NCI-H446 treated with DMSO at 0.1 percent for 48 hours (cell line): ENCODE results near the gene HSDL1.
A peak's percentile ranks its signal among the peaks of the same experiment; 100 is the strongest.

ENCODE experiments used
- DNase-seq: peaks from one replicate; lab custom pipeline; 2025; lab: John Stamatoyannopoulos, UW

The HSDL1 gene

DNA sequence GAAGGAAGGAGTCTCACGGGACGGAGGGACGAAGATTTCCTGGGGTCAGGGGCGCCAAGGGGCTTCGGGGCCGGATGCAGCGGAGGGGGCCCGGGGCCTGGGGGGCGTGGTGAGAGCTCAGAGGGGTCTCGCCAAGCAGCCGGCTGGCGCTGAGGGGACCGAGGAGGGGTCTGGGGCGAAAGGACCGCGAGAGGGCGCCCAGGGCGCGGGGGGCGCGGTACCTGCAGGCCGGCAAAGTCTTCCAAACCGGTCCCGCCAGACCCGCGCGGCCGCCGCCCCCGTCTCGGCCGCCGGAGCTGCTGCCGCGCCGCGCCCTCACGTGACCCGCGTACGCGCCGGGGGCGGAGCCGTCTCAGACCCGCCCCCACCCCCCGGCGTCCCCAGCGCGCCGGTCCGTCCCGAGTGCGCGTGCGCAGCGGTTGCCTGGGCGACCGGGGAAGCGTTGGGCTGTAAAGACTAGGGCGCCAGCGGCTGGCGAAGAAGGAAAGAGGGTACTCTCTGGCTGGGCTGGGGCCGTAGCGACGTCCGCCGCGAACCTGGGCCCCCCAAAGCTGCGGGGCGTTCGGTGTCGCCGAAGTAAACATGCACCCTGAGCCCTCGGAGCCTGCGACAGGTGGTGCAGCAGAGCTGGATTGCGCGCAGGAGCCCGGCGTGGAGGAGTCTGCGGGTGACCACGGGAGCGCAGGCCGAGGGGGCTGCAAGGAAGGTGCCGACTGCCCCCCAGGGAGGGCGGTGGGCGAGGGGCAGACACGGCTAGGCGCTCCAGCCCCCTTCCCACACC is at the start of gene HSDL1, which contains the start of gene DNAAF1:
Gene HSDL1 (minus strand): TSS at position 319 of the 781 bp plus-strand sequence. CDS start 13,856 bp downstream, outside the sequence.
Gene DNAAF1 (plus strand): TSS at position 450 of the 781 bp plus-strand sequence. CDS start 133 bp downstream, at position 583.
- peak; percentile 31 for DNase-seq

DNA sequence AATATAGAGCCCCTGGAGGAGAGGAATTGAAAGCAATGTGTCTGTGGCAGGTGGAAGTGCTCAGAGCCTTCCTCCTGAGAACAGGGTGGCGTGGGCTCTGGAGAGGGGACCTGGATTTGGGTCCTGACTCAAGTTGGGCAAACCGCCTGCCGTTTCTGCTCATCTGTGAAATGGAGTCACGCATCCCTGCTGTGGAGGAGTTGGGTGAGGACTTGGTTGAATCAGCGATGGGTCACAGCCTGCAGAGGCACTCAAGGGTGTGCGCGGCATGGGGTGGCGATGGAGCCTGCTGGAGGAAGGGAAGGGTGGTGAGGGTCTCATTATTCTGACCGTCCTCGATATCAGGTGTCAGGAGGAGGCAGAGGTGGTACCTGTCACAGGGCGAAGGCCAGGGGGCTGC is 49.0 kb upstream of the HSDL1 start:
- no peak for DNase-seq

DNA sequence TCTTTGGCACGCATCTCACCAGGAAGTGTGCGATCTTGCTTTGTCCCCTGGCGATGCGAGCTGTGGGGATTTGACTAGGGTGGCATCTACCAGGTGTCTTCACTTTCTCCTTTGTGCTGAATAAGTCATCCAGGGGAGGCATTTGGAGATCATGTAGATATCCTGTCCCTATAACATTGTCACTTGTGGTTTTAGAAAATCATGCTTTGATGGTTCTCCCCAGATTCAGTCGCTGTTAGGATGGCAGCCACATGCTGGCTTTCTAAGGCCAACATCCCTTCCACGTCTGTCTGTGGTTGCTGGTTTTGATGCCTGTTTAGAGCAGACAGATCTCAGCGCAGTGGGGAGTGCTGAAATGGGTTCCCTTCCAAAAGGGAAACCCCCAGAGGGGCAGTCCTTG is 48.5 kb upstream of the HSDL1 start:
- DNase-seq, result no peak

GRCh38 chr16:84191466-84191865 is 46.5 kb upstream of the HSDL1 start:
- no peak for DNase-seq

GRCh38 chr16:84190731-84191388 is 45.9 kb upstream of the HSDL1 start, which contains the start of gene ADAD2:
Gene ADAD2, plus strand, starts transcription at chr16:84191157. Its CDS starts 74 bp downstream, at chr16:84191231.
- no peak for DNase-seq

DNA sequence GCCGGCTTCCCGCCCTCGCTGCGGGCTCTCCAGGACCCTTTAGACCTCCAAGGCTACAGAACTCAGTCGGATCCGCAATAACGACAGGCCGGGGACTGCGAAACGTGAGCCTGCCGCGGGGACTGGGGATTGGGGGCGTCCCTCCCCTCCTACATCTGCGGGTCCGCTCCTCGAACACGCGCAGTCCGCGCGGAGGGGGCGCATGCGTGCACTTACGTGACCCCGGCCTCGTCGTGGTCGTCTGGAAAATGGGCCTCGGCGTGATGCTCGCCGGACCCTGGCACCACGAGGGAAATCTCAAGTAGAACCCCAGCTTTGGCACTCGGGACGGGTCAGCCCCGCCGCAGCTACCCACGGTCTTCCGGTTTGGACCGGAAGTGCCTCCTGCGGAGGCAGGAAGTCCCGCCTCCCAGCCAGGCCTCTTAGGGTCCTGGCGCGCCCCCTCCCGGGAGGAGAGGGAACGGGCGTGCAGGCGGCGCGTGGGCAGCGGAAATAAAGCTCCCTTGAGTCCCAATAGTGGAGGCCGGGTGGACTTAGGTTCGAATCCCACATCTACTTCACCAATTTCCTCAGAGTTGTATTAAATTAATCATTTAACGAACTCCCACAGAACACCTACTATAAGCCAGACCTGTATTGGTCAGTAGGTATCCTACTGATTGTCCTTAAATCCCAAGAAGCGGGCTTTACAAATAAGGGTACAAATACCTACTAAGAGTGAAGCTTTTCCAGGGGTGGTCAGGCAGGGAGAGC is 41.9 kb upstream of the HSDL1 start, which contains the start of gene TAF1C:
Gene TAF1C (minus strand): TSS at position 373 of the 753 bp plus-strand sequence. CDS start 2,069 bp downstream, outside the sequence.
- DNase-seq, result peak; percentile 57

DNA sequence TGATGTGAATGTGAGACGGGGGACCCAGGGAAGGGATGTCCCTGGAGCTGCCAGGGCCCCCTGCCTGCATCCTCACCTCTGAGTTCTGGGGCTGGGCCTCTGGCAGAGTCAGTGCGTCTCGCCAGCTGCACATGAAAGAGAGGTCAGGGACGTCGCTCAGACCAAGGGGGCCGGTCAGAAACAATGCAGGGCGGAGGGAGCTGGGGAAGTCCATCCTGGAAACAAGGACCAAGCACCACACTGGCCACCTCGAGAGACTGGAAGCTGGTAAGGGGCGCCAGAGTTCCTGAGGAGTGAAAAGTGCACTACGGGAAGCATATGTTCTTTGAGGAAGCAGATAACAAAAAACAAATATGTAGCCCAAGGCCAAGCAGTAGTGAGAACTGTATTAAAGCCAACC is 39.8 kb upstream of the HSDL1 start:
- no peak for DNase-seq

DNA sequence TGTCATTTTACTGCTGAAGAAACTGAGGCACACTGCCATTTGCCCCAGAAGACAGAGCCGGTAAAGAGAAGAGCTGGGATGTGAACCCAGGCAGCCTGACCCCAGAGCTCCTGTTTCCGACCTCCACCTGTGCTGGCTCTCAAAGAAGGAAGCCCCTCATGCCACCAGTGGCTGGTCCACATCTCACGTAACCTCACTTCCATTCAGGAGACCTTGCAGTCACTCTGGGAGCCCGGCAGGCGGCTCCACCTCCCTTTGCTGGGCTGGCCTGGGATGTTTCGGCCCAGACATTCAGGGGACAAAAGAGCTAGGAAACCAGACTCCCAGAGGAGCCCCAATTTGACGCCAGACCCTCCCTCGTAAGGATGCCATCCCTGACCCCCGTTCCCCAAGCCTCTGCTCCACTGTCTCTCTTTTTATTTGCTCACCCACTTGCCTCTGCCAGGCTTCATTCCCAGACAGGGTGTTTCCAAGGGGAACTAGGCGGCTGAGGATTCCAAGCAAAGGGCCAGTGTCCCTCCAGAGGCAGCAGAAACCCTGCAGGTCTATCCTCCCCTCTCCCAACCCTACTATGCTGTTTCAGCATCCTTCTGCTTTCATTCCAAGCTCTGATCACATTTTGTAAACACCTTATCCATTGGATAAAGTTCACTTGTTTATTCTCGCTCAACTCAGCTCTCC is 39.1 kb upstream of the HSDL1 start:
- DNase-seq, result no peak

DNA sequence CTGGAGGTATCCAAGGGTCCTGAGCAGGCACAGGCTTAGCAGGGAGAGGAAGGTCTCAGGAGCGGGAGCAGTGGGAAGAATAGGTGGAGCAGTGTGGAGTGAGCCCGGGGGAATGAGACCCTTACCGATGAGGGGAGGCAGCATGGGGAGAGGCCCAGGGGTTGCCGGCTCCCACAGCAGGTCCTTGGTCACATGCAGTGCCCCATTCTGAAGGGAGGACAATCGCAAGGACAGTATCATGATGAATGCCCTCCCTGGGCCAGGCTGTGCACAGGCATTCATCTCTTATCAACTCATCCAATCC is 38.5 kb upstream of the HSDL1 start:
- DNase-seq, result no peak

DNA sequence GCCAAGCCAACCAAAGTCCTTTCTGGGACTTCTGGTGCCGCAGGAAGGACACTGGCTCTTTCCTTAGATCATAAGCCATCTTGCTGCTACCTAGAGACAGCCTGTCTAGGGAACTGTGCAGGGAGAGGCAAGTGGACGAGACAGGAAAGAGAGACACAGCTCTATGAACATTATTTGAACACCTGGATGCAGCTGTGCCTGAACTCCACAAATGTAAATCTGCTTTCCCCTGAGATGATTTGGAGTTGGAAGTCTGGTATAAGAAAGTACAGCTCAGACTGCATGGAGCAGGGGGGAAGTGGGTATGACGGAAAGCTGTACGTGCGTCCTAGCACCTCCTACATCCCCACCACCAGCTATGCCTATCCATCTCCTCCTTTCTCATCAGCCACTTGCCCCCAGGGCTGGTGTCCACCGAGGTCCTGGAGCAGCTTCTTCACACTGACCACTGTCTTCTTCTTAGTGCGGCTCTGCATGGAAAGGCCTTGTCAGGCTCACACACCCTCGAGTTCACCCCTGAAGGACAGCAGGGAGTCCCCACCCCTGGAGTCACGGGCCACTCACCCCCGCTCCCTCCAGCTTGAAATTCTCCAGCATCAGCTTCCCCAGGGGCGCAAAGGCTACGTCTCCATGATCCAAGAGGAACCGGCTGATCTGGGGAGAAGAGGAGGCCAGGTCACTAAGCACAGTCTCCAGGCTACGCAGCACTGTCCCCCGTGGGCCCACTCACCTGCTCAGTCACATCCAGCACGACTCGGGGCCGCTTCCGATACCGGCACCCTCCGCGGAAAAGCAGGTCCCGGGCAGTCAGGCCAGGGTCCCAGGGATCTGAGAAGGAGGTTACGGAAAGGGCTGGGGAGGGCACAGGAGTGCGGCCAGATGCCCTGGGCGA is 37.9 kb upstream of the HSDL1 start:
- DNase-seq, result no peak

DNA sequence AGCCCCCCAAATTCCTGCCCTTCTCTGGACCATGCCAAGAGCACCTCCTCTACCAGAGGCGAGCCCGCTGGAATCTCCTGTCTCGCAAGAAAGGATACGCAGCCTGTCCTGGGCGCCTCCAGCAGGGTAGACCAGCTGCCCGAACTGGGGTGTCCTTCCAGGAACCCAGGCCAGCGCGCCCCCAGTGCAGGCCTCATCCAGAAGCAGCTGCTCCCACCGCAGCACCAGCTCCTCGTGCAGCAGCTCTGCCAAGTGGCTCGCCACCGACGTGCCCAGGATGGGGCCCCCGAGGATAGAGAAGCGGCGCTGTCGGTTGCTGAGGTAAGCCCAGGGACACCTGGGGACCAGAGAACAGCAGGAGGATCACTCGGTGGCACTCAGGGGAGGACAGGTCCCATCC is 37.1 kb upstream of the HSDL1 start:
- DNase-seq, result no peak

- no peak for DNase-seq
Measured at GRCh38 chr16:84181144-84181915, 36.4 kb upstream of the HSDL1 start.

DNA sequence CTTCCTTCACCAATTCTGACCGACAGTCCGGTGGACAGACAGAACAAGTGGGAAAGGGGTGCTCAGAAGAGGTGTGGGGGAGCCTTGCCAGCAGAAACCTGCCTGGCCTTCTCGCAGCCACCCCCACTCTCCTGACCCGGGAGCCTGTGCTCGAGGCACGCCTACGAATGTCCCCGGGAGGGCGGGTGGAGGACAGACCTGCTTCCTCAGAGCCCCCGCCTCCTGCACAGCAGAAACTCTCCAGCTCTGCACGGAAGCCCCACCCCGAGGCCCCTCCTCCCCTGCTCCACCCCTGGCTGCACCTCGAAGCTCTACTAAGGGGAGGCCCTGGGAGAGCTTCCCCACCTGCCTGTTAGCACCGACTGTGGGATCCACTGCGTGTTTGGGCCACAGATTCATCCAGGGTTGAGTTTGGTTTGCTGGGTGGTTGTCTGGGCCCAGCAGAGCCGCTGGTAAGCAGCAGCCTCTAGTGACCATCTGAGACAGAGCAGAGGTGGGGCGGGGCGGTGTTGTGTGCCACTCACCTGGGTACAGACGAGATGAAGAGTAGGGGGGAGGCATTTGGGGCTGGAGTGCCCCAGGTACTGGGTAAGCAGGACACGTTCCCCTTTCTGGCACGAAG is 35.7 kb upstream of the HSDL1 start:
- DNase-seq, result no peak

DNA sequence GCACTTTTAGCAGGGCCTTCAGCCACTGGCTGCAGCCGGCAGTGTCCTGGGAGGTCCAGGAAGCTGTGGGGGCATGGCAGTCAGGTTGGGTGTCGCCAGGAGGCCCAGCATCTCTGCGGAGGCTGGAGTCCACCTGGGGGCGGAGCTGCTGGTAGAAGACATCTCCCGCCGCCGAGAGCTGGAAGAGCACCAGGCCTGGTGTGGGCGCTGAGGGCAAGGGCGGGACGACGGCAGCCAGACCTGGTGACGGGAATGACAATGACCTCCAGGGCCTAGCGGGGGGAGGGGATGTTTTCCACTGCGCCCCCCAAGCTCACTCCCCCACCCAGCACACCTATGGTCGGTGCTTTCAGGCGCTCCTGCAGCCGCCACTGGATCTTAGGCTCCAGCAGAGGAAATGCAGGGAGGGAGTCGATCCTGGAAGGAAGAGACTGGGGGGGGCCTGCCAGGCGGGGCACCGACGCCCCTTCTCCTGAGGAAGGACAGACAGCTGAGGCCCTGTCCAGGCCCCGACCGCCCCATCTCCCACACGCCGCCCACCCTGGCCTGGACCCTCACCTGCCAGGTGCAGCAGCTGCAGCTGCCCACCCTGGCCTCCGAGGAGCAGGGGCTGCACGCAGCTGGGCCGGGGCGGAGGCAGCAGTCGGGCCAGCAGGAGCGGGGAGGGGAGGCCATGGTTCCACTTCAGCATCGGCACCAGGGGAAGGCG is 34.8 kb upstream of the HSDL1 start:
- DNase-seq, result no peak

GRCh38 chr16:84178892-84179611 is 34.1 kb upstream of the HSDL1 start:
- DNase-seq, result no peak

GRCh38 chr16:84178146-84178765 is 33.3 kb upstream of the HSDL1 start:
- no peak for DNase-seq

DNA sequence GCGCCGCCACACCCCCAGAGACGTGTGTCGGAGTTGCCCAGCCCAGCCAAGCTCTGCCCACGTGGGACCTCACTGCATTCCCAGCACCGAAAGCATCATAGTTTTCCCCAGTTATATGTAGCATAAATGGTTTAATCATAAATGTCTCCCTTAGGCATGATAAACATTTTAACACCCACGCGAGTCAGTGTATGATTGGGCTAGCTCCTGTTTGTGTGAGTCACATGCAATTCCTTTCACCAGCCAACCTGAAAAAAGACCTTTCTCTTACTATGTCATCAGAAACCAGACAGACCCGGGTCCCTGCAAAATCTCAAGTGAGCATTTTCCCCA is 32.7 kb upstream of the HSDL1 start:
- DNase-seq, result no peak
